Measurements from ENCODE around the gene UBE2QL1.

DNA sequence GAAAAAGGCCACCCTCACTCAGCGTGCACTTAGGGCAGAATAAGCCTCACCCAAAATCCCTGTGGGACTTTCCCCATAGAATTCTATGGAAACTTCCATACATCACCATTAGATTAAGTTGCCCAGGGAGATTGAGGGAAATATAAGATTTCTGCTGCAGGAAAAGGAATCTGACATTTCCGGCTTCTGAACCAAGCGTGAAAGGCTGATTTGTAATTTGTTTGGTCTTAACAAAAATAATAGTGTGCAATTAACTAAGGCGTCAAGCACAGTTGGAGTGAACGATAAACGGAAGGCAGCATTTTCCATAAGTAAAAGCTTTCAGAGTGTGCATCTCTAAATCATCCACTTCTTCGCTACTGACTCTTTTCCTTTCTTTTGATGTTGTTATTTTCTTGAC, 14.0 kb downstream of the UBE2QL1 start:
- TF ChIP-seq CTCF (IDR thresholded peaks at IDR 0.05 in 2 of 3, conservative IDR thresholded peaks at IDR 0.05 in 1 of 3; ENCODE audit: borderline replicate concordance in 1 of 3, insufficient read depth in 1 of 3, low read depth in 2 of 3, low read length in 2 of 3), result no peak
- no peak for TF ChIP-seq JUND (IDR thresholded peaks at IDR 0.05)
- no peak for TF ChIP-seq EZH2phosphoT487 (IDR thresholded peaks at IDR 0.05; ENCODE audit: borderline replicate concordance)
- no peak for TF ChIP-seq RAD21 (IDR thresholded peaks at IDR 0.05; ENCODE audit: low read depth)
- no peak for TF ChIP-seq FOSL1 (IDR thresholded peaks at IDR 0.05; ENCODE audit: low read depth)
- no peak for TF ChIP-seq POLR2A (IDR thresholded peaks at IDR 0.05; ENCODE audit: borderline replicate concordance, extremely low read depth, insufficient read depth, insufficient read length)
- TF ChIP-seq ZBTB33 (IDR thresholded peaks at IDR 0.05; ENCODE audit: extremely low read depth, insufficient replicate concordance, low read length), result no peak
- no peak for TF ChIP-seq MAX (IDR thresholded peaks at IDR 0.05)
- no peak for TF ChIP-seq EGR1 (IDR thresholded peaks at IDR 0.05; ENCODE audit: low read depth)
- no peak for TF ChIP-seq YY1 (IDR thresholded peaks at IDR 0.05; ENCODE audit: extremely low read depth, insufficient replicate concordance, low read depth, low read length)
- no peak for TF ChIP-seq SRF (IDR thresholded peaks at IDR 0.05; ENCODE audit: low read depth)
- no peak for TF ChIP-seq ZNF274 (IDR thresholded peaks at IDR 0.05; ENCODE audit: low read depth, low read length)
- no peak for TF ChIP-seq POLR2AphosphoS5 (IDR thresholded peaks at IDR 0.05; ENCODE audit: low read depth, low read length)

Data from HCT116 (cell line).